Ishikawa (cell line): ENCODE measurements around the gene RAD51B.

Experiments
- CEBPB ChIP-seq: IDR thresholded peaks from 2 replicates; pipeline ENCODE4 v1.6.1; 2012
- CREB1 ChIP-seq: IDR thresholded peaks from 2 replicates; pipeline ENCODE4 v1.6.1; 2012; ENCODE audit warnings: low read depth
- EGR1 ChIP-seq: IDR thresholded peaks from 2 replicates; pipeline ENCODE4 v1.6.1; 2012
- EP300 ChIP-seq: IDR thresholded peaks from 2 replicates; pipeline ENCODE4 v1.6.1; 2012; ENCODE audit warnings: borderline replicate concordance
- FOXM1 ChIP-seq: IDR thresholded peaks from 2 replicates; pipeline ENCODE4 v1.6.1; 2012; ENCODE audit warnings: low read depth, borderline replicate concordance
- NFIC ChIP-seq: IDR thresholded peaks from 2 replicates; pipeline ENCODE4 v1.6.1; 2012
- RAD21 ChIP-seq: IDR thresholded peaks from 2 replicates; pipeline ENCODE4 v1.6.1; 2012; ENCODE audit warnings: low read depth
- TAF1 ChIP-seq: IDR thresholded peaks from 2 replicates; pipeline ENCODE4 v1.6.1; 2012; ENCODE audit warnings: low read depth, mild to moderate bottlenecking
- TCF12 ChIP-seq: IDR thresholded peaks from 2 replicates; pipeline ENCODE4 v1.6.1; 2012; ENCODE audit warnings: low read depth
- TEAD4 ChIP-seq: IDR thresholded peaks from 2 replicates; pipeline ENCODE4 v1.6.1; 2012
- YY1 ChIP-seq: IDR thresholded peaks from 2 replicates; pipeline ENCODE4 v1.6.1; 2012; ENCODE audit warnings: low read depth
- ZBTB7A ChIP-seq: IDR thresholded peaks from 2 replicates; pipeline ENCODE4 v1.6.1; 2012; ENCODE audit warnings: low read depth
- TF ChIP-seq, protein P1 (sequence below): IDR thresholded peaks from 2 replicates; pipeline ENCODE4 v1.6.1; 2012; ENCODE audit warnings: low read depth, mild to moderate bottlenecking
- TF ChIP-seq, protein P2 (sequence below): IDR thresholded peaks from 2 replicates; pipeline ENCODE4 v1.6.1; 2012
- TF ChIP-seq, protein P3 (sequence below): IDR thresholded peaks from 2 replicates; pipeline ENCODE4 v1.6.1; 2012

RAD51B gene

DNA sequence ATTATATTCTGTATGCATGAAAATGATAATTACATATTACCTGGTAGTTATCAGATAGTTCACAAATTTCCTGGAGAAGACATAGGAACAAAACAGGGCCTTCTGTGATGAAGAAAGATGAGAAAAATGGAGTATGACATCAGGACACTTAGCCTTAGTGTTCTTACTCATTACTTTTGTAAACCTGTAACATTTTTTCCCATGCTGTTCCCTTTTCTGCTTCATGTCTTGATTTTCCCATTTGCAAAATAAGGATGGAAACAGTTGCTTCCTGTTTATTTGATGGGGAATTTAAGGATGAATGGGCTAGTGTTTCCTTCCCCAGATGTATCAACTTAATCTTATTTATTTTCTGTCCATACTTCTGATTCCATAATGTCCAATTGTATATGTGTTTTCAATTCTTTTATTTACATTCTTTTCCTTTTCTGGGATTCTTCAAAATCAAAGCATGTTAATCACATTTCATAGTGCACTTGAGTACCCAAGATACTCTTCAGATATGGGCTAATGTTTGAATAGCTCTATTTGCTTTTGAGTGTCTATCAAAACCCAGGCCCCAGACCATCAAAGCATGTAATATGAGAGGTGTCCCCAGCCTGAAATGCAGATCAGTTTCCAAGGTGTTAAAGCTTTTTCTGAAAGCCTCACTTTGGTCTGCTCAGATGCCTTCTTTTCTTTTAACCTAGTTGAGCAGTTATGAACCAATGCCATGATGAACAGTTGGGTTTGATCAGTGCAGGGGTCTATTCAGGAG is 260.5 kb downstream of the RAD51B start:
- no peak for TF ChIP-seq NFIC
- TF ChIP-seq TEAD4: no peak
- no peak for TF ChIP-seq TAF1
- TF ChIP-seq FOXM1: no peak
- TF ChIP-seq, protein P1, sequence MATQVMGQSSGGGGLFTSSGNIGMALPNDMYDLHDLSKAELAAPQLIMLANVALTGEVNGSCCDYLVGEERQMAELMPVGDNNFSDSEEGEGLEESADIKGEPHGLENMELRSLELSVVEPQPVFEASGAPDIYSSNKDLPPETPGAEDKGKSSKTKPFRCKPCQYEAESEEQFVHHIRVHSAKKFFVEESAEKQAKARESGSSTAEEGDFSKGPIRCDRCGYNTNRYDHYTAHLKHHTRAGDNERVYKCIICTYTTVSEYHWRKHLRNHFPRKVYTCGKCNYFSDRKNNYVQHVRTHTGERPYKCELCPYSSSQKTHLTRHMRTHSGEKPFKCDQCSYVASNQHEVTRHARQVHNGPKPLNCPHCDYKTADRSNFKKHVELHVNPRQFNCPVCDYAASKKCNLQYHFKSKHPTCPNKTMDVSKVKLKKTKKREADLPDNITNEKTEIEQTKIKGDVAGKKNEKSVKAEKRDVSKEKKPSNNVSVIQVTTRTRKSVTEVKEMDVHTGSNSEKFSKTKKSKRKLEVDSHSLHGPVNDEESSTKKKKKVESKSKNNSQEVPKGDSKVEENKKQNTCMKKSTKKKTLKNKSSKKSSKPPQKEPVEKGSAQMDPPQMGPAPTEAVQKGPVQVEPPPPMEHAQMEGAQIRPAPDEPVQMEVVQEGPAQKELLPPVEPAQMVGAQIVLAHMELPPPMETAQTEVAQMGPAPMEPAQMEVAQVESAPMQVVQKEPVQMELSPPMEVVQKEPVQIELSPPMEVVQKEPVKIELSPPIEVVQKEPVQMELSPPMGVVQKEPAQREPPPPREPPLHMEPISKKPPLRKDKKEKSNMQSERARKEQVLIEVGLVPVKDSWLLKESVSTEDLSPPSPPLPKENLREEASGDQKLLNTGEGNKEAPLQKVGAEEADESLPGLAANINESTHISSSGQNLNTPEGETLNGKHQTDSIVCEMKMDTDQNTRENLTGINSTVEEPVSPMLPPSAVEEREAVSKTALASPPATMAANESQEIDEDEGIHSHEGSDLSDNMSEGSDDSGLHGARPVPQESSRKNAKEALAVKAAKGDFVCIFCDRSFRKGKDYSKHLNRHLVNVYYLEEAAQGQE: no peak
- TF ChIP-seq CREB1: no peak
- no peak for TF ChIP-seq EP300
- no peak for TF ChIP-seq YY1
- TF ChIP-seq, protein P2, sequence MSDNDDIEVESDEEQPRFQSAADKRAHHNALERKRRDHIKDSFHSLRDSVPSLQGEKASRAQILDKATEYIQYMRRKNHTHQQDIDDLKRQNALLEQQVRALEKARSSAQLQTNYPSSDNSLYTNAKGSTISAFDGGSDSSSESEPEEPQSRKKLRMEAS: no peak
- no peak for TF ChIP-seq ZBTB7A
- no peak for TF ChIP-seq CEBPB
- TF ChIP-seq, protein P3, sequence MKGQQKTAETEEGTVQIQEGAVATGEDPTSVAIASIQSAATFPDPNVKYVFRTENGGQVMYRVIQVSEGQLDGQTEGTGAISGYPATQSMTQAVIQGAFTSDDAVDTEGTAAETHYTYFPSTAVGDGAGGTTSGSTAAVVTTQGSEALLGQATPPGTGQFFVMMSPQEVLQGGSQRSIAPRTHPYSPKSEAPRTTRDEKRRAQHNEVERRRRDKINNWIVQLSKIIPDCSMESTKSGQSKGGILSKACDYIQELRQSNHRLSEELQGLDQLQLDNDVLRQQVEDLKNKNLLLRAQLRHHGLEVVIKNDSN: no peak
- TF ChIP-seq EGR1: no peak
- TF ChIP-seq TCF12: no peak
- TF ChIP-seq RAD21: no peak

DNA sequence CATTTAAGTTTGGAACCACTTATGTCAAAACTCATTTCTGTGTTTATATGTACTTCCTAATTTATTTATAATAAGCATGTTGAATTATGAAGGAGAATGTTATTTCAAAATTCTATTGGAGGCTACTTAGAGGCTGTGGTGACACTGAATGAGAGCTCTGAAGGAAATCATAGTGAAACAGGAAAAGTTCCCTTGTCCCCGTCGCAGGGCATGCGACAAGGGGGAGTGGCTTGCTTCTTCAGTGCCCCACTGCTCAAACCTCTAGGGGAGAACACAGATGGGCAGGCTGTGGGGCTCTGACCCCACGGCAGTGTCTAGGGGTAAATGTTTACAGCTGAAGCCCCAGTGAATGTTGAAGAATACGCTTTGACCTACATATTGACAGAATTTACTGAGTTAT is 261.9 kb downstream of the RAD51B start:
- TF ChIP-seq TEAD4 (no peak), RAD21 (no peak), TCF12 (no peak), ZBTB7A (no peak), CEBPB (no peak), EGR1 (no peak)
- TF ChIP-seq, protein P3: no peak

DNA sequence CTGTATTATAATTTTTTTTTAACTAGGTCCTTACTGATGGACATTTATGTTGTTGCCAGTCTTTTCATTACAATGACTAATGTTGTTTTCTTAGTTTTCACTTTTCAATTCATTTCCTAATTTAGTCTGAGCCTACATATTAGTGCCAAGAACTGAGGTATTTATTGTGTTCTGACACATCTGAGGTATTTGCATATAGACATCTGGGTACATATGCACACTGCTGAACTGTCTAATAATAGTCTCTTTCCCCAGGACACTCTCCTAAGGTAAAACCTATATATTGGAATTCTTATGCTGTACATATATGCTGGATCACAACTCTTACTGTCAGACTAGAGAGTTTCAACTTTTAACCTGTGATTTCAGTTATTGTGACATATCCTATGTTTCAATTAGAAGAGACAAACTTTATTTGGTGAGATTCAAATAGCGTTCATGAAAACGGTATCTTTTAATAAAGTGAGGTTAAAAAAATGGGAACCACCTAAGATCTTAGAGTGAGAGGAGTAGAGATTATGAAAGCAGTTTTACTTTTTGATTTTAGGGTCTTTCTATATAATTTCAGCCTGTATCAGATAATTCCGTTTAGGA is 263.2 kb downstream of the RAD51B start:
- no peak for TF ChIP-seq ZBTB7A

DNA sequence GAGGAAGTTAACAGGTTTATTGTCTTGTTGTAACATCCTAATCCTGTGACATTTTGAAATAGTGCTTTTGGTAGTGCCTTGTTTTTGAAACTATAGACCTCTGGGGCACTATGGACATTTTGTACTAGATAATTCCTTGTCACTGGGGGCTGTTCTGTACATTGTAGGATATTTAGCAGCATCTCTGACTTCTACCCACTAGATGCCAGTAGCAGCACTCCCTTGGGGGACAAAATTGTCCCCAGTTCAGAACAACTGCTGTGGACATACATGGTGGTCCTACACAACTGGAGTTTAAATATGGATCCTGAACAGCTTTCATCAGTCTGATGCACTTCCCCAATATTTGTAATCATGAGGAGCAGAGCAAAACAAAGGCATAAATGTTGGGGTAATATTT is 264.7 kb downstream of the RAD51B start:
- TF ChIP-seq, protein P1: no peak
- peak; percentile 52 for TF ChIP-seq RAD21

DNA sequence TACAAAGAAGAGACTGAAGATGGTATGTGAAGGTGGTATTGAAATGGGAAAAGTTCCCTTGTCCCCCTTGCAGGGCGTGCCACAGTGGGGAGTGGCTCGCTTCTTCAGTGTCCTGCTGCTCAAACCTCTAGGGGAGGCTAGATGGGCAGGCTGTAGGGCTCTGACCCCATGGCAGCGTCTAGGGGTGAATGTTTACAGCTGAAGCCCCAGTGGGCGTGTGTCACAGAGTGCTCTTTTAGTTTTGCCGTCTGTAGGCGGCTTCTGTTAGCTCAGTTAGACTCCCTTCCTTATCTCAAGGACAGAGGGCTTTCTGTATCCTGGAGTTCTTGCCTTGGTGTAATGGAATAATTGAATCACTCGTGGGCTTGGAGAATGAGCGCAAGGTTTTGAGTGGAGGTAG is 266.2 kb downstream of the RAD51B start:
- TF ChIP-seq FOXM1 (no peak), NFIC (no peak), EGR1 (no peak), RAD21 (no peak), CEBPB (no peak), YY1 (no peak), TCF12 (no peak), EP300 (no peak), TAF1 (no peak), TEAD4 (no peak), CREB1 (no peak), ZBTB7A (no peak)
- TF ChIP-seq, protein P3: no peak
- TF ChIP-seq, protein P2: no peak
- TF ChIP-seq, protein P1: no peak
